NCI-H2081 treated with DMSO at 0.1 percent for 48 hours (cell line): ENCODE measurements around the gene FBXO41.

ENCODE experiments used
- DNase-seq: peaks from one replicate; lab custom pipeline; 2025; lab: John Stamatoyannopoulos, UW

The FBXO41 gene, protein sequence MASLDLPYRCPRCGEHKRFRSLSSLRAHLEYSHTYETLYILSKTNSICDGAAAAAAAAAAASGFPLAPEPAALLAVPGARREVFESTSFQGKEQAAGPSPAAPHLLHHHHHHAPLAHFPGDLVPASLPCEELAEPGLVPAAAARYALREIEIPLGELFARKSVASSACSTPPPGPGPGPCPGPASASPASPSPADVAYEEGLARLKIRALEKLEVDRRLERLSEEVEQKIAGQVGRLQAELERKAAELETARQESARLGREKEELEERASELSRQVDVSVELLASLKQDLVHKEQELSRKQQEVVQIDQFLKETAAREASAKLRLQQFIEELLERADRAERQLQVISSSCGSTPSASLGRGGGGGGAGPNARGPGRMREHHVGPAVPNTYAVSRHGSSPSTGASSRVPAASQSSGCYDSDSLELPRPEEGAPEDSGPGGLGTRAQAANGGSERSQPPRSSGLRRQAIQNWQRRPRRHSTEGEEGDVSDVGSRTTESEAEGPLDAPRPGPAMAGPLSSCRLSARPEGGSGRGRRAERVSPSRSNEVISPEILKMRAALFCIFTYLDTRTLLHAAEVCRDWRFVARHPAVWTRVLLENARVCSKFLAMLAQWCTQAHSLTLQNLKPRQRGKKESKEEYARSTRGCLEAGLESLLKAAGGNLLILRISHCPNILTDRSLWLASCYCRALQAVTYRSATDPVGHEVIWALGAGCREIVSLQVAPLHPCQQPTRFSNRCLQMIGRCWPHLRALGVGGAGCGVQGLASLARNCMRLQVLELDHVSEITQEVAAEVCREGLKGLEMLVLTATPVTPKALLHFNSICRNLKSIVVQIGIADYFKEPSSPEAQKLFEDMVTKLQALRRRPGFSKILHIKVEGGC

DNA sequence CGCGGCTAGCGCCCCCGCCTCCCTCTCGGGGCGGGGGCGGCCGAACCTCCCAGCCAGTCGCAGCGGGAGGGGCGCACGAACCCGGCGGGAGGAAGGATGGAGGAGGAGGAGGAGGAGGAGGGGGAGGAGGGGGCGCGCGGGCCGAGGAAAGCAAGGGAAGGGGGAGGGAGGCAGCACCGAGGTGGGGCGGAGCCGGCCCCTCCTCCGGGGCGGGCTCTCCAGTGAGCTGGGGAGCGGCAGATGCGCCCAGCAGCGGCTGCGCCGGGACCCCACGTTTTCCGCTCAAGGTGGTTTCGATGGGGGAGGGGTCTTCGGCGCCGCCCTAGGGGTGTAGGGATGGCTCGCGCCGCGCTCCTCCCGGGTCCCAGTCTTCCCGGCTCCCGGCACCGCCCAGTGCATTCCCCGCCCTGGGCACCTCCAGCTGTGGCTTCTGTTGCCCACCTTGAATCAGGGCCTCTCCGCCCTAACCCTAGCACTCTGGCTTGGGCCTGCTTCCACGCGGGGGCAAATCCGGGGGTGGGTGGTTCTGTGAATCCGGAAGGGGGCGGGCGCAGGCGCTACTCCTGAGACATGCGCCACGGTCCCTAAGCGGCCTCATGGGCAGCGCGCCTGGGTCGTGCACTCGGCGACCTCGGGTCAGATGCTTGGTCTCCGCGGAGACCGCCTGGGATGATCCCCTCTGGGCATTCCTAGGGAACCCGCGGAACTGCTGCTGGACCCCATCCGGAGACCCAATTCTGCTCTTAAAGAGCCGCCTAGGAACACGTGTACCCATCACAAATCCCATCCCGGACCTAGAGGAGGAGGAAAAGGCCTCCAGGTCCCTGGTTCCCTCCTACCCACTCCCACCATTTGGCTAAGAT lies at the start of gene FBXO41:
TSS of gene FBXO41 (minus strand) at position 183 of the 863 bp plus-strand sequence. CDS start 14,848 bp downstream, outside the sequence.
- no peak for DNase-seq

DNA sequence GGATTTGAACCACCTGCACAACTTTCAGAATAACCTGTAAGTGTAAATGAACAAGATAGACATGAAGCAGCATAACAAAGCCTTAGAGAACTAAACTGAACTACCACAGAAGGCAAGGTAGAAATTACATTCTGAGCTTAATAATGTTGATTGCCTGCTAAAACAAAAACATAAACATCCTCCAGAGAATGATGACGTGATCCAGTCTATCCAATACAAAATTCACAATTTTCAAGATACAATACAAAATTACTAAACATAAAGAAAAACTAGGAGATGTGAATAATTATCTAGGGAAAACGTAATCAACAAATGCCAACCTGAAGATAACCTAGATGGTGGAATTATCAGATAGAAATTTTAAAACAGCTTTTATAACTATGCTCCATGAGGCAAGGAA lies 49.8 kb upstream of the FBXO41 start:
- DNase-seq = no peak

GRCh38 chr2:73333564-73333963 lies 49.3 kb upstream of the FBXO41 start:
- peak; percentile 85 for DNase-seq

DNA sequence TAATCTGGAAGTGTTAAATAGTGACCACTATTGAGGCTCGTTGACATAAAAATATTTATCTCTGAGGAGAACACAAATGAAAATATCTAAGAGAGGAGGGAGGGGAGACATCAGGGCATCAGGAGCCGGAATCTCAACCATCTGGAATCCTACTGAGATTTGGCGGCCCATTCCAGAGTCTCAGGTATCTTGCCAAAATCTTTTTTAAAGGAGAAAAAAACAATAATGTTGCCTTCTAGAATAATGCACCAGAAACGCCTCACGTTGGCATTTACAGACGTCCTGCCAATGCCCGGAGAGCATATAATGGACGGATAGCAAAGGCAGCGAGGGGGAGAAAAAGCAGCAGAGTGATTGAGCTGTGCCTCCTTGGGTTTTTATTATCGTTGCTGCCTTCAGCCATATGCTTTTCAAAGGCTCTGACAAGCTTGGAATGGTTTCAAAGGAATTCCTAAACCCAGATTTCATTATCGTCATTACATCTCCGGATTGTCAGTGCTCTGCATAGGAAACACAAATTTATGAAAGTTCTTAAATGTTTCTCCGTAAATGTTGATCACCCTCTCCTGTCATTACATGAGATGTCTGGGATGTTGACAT lies 39.9 kb upstream of the FBXO41 start:
- no peak for DNase-seq

GRCh38 chr2:73323551-73323950 lies 39.3 kb upstream of the FBXO41 start:
- DNase-seq = no peak

DNA sequence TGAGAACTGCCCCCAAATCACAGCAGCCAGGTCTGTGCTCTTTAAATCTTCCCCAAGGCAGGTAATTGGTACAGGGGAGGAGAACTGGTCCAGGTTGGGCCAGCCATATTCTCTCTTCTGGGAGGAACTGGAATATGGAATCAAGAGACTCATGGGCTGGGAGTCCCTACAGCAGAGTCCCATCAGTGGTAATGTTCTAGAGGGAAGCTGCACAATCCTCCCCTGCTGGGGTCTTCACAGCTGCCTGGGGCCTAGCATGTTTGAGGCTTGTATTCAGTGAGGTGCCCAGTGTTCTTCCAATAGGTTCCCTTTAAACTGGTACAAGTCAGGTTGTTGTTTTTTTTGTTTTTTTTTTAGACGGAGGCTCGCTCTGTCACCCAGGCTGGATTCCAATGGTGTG lies 30.2 kb upstream of the FBXO41 start:
- DNase-seq = no peak

- DNase-seq = no peak
Measured at GRCh38 chr2:73307720-73308119, 23.4 kb upstream of the FBXO41 start.

DNA sequence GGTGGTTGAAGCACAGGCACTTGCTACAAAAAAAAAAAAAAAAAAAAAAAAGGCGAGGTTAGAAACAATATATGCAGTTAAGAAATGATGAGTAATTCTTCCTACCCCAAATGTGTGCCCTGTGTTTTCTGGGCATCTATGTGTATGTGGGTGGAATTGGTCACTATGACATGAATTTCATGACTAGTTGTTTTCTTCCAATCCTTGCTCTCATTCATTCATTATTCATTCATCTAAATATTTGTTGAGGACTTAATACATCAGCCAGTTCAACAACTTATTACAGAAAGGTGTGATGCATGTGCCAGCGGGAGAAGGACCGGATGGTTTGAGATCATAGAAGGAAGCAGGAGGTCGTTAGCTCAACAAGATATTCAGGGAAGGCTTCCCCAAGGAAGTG lies 17.4 kb upstream of the FBXO41 start:
- no peak for DNase-seq

GRCh38 chr2:73300926-73301325 lies 16.6 kb upstream of the FBXO41 start:
- no peak for DNase-seq

DNA sequence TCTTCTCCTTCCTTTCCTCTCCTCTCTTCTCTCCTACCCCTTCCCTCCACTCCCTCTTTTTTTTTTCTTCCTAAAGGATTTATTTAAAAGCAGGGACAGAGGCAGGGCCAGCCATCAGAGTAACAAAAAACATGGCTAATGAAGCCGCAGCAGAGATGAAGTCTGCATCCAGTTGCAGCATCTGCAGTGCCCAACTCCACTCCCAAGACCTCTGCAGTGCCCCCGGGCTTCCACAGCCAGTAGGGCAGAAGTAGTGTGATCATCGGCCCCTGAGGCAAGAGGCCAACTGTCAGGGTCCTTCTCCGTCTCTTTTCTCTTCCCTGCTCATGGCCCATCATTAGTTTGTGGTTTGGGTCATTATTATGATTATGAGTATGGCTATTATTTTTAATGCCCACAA lies 13.3 kb upstream of the FBXO41 start:
- DNase-seq = no peak

DNA sequence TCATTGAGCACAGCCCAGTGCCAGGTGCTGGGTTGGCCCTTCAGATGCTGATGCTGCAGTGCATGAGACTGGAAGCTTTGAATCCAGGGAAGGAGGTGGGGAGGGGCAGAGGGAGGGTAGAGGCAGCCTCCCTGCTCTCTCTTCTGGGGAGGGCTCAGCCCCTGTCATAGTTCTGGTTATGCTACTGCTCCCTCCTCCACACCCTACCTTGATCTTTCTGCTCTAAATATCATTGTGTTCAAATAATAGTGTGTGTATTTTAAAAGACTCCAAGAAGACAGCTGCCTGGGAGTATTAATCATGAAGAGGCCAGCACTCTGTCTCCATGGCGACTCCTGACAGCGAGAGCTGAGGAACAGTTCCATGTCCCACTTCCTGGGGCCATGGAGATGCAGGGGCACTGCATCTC lies 12.9 kb upstream of the FBXO41 start:
- DNase-seq = no peak

DNA sequence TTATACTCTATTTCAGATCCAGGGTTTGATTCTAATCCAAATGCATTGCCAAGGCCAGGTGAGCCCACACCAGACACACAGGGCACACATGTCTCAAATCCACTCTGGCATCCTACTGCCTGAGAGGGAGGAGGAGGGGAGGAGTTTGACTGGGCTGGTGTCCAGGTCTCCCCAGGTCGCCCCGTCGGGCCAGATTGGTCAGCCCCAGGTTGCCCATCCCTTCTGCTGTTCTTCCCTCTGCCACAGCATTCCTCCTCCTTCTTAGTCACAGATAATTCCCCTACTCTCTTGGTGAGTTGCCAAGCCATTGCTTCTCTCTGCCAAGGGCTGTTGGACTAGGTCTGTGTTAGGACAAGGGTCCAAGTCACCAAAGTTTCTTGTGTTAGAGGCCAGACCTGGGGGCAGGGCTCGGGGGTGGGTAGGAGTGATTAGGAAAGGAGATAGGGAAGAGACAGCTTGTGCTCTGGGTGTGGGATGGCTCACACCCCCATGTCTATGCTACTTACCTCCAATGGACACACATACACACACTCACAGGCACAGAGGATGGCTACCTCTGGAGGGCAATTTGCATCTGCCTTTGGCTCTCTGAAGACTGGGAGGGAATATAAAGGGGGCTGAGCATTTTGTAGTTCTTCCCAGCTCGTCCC lies 11.6 kb upstream of the FBXO41 start:
- DNase-seq = no peak

DNA sequence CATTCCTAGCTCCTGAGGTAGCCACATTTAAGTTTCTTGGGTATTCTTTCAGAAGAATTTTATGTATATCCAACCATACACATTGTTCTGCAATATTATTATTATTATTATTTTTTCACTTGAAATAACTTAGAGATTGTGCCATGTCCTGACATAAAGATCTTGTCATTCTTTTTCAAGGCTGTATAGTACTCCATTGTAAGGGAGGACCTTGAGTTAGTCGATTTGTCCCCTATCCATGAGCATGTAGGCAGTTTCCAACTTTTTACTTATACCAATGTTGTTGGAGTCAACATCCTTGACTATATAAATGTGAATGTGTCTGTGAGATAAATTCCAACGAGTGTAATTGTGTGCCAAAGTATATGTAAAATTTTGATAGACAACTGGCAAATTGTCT lies 10.0 kb upstream of the FBXO41 start:
- DNase-seq = no peak

GRCh38 chr2:73293534-73294171 lies 9.4 kb upstream of the FBXO41 start, which contains the start of gene EGR4:
EGR4 (minus strand) TSS chr2:73293548; CDS start chr2:73293317, 231 bp downstream.
- peak; percentile 59 for DNase-seq

DNA sequence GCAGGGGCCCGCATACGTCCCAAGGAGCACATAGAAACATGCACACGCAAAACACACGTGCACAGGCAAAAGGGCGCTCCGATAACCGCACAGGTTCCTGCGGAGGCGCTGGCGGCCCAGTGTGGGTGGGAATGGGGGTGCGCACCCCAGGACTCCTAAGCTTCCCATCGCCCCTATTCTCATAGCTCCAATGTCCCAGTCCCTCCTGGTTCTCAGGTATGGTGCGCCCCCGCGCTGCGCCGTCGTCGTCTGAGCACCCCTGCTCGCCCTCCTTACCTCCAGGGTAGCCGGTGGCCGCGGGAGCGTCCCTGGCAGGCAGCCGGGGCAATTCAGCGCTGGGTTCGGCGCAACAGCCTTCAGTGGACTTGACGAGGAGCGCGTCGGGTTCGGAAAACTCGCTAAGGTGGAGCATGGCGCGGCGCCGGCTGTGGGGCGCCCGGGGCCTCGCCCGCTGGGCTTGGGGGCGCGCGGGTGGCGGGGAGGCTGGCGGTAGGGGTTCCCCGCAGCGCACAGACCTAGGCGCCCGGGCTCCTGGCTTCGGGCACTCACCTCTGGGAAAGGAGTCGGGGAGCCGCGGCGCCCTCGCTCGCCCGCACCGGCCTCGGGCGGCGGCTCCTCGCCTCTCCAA lies 8.7 kb upstream of the FBXO41 start:
- DNase-seq = no peak

DNA sequence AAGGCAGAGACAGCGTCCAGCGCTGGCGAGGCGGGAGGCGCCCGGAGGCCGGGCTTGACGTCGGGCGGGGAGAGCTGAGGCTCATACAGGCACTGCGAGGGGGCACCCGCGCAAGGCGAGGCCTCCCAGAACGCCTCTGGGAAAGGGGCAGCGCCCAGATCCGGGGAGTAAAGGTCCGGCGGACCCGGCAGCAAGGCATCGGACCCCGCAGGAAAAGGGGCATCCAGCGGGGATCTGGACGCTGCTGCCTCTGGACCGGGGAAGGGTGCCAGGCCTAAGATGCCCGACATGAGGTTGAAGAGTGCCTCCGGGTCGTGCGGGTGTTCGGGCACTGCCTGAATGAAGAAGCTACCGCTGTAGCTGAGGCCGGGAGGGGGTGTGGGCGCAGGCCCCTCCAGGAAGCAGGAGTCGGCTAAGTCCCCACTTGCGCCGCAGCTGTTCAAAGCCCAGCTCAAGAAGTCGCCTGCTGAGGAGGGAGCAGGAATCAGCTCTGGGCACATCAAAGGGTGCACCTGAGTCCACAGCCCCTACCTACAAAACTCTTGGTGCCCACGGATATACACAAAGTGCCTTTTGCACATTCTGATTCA lies 8.1 kb upstream of the FBXO41 start:
- no peak for DNase-seq

GRCh38 chr2:73291461-73292315 lies 7.4 kb upstream of the FBXO41 start:
- no peak for DNase-seq

DNA sequence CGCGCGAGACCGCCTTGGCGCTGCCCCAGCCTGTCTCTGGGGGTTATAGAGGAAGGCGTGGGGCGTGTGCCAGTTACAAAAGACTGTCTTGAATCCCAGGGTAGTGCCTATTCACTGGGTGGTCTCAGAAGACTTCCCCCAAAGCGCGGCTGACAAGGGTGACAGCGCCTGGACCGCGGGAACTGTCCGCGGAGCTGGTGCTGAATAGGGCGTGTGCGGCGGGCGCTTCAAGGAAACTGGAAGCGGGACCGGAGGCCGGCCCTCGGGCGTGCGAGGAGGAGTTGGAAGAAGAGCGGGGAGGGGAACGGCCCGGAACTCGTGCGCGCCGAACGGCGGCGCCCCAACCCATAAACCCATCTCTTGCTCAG lies 6.8 kb upstream of the FBXO41 start:
- no peak for DNase-seq
